Myocyte (in vitro differentiated cells): ENCODE results near the gene NAT16. TPM values are rescaled to one million over a fixed set of nuclear protein-coding genes. Genes with fewer than 3 reads are reported as not detected.
A peak's percentile ranks its signal among the peaks of the same experiment; 100 is the strongest.

Experiments used
- DNase-seq: peaks from one replicate; pipeline ENCODE4 v3.0.0-alpha.2; 2012; ENCODE audit warnings: low read depth
- total RNA-seq: library from RNA; depleted of rRNA; stranded (reverse); fragments of >200 nt; gene quantifications from 2 replicates; pipeline ENCODE4 v1.2.3, GENCODE V29; 2014

The NAT16 gene
- total RNA-seq, 1 donor from 2014 or later, result not detected

DNA sequence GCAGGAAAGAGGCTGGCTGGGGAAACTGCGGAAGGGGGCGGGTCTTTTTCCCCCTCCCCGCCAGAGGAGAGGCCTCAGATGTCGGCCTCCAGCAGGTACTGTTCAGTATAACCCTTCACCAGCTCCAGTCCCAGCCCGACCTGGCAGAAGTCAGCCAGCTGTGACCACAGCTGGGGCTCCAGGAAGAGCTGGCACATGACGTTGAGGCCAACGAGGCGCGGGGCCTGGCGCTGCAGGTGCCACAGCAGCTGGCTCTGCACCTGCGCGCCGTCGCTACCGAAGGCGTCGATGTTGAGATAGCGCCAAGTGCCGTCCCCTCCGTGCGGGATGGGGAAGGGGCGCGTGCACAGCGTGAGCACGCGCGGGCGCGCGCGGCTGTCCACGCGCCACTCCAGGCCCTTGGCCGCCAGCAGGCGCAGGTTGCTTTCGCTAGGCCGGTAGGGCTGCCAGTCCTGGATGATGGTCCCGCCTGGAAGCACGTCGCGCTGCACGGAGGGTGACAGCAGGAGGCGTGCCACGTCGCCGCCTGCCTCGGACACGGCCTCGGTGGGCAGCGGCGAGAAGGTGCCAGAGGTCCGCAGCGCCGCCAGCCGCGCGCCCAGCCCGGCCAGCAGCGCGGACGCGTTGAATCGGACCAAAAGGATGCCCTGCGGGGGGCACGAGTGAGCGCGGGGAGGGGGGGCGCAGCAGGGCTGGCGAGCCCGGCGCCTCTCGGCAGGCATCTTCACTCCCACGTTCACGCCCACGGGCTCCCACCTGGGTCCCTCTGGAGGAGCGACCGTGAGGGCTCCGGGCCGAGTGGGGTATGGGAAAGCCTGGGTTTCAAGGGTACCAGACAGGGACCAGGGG lies 7.9 kb downstream of the NAT16 start:
- DNase-seq, result no peak

DNA sequence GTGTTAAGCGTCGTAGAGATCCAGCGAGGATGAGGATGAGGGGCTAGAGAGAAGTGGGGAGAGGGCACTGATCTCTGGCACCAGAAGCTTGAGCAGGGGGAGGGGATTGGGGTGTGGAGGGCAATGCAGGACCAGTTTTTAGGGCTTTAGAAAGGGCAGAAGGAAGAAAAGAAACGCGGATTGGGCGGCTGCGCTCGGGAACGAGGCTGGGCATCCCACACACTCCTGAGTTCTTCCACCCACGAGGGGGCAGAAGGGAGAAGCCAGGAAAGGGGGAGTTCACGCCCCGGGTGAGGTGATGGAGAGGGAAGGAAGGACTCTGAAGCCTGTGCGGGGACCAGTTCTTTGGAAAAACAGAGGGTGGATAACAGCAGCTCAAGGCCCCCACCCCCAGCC lies 8.7 kb downstream of the NAT16 start:
- DNase-seq, result no peak

DNA sequence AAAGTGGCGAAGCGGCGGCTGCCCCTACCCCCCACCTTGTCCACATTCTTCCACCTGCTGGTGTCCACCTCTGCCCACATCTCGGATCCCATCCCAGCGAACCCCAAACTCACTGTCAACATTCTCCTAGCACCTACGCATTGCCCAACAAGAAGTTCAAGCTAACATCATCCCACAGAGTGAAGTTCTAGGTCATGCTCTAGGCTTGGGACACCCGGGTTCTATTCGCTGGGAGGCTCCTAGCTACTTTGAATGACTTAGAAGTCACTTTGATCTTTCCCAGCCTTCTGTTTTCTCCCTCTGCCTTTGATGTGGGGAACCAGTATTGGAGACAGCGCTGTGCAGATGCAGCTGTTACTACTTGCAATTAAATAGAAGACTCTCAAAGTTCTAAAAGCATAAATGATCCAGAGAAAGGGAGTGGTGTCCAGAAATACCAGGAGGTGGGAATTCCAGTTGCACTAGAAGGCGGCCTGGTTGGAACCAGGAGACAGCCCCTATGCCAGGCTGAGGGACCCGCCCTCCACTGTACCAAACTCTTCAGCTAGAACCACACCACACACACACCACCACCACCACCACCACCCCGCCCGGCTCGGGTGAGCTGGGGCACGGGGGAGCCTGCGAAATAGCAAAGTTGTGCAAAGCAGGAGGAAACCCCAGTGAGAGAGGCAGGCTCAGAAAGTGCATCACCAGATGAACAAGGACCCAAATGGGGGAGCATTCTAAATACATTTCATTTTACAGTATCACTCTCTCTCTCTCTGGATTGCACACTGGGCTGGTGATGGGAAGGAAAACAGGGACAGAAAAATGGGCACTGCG lies 9.3 kb downstream of the NAT16 start:
- peak; percentile 54 for DNase-seq

DNA sequence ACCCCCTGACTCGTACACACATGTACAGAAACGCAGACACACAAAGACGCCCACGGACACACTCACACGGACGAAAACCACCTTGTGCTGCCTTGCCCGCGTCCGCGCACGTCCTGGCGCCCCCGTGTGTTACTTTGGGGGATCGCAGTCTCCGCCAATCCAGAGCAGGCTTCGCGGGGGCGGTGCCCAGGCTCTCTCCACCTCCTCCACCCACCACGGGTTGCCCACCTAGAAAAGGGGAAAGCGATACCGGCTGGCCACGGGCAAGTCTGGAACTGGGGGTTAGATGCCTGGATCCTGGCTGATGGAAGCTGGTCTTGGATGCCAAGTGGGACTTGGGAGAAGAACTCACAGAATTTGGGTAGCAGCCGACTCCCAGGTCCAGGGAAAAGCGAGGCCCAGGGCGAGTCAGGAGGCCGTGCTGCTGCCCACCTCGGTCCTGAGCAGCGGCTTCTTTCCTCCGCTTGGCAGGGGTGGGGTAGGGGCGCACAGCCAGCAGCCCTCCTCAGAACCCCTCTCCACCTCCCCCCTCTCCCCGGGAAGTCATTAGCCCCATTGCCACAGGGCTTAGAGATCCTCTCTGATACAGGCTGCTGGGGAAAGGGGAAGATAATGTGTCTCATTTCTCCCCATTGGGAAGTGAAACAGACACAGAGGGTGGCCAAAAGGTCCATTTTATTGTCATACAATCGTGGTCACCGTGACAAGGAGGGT lies 10.1 kb downstream of the NAT16 start:
- peak; percentile 66 for DNase-seq

DNA sequence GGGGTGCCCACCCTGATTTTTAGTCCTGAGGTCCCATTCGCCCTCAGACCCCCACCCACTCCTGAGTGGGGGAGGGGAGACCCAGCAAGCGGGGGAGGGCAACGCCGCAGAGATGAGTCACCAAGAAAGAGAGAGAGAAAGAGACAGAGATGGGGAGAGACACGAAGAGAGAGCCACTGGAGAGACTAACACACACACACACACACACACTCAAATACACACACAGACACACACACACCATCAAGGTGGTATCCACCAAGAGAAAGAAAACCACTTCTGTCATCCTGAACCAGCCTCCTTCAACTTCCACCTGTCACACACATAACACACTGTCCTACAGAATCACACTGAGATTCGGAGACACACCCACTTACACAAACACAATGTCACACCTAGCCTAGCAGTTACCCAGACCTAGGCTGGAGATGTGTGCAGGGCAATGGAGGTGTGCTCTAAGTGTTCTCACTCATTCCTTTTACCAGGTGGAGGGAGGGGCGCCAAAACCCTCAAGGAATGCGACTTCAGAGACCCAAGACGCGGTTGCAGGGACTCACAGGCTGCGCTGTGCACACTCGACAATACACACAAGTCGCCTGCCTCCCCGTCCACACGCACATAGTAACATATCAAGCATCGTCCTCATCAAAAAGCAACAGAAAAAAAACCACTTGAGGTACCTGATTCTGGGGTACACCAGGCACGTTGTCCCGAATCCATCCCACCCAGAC lies 10.8 kb downstream of the NAT16 start:
- no peak for DNase-seq

DNA sequence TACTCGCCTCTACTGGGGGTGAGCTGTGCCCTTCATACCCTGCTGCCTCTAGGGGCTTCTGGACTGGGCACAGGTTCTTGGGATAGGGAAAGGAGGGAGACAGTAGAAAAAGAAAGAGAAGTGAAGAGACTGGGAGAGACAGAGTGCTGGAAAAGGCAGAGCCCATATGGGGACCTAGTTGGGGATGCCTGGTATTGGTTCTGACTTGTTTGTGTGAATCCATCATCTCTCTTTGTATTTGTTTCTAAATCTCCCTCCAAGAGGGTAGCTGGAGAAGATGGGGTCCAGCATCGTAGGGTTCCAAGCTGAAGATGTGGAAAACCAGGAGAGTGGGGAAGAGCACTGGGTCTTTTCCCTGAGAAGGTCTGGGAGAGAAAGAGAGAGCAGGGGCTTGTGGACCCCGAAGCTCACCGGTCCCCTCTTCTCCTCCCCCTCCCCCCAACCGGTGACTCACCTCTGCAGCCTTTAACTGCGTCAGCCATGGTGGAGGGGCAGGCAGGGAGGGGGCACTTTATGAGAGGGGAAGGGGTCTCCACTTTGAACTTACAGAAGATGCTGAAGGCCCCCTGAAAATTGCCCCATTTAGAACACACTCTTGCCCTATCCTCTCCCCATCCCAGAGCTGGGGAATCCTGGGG lies 11.6 kb downstream of the NAT16 start:
- no peak for DNase-seq

DNA sequence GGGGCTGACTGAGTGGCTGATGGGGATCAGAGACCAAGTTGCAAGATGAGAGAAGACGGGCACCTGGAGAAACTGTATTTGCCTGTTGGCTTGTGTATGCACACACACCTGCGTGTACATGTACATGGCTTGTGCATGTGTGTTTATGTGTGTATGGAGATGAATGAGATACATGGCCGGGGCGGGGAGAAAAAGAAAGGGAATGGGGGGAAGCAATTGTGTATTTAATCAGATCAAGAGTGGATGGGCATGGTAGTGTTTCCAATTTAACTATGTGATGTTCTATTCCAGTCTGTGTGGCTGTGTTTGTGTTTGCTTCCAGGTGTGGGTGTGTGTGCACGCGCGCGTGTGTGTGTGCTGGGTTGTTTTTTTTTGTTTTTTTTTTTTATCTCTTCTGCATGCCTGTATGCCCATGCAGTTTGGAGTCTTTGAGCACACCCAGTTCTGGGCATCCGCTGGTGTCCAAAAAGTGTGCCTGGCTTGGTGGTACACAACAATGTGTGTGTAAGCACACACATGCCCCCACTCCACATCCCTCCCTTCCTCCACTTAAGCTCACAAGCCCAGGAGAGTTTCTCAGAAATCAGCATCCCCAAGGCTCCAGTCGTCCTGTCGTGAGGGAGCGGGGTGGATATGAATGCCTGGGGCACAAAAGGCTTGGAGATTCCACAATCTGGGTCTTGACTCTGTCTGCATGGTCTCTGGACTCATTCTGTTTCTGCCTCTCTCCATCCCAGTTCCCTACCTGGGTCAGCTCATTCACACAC lies 12.3 kb downstream of the NAT16 start:
- DNase-seq, result no peak

DNA sequence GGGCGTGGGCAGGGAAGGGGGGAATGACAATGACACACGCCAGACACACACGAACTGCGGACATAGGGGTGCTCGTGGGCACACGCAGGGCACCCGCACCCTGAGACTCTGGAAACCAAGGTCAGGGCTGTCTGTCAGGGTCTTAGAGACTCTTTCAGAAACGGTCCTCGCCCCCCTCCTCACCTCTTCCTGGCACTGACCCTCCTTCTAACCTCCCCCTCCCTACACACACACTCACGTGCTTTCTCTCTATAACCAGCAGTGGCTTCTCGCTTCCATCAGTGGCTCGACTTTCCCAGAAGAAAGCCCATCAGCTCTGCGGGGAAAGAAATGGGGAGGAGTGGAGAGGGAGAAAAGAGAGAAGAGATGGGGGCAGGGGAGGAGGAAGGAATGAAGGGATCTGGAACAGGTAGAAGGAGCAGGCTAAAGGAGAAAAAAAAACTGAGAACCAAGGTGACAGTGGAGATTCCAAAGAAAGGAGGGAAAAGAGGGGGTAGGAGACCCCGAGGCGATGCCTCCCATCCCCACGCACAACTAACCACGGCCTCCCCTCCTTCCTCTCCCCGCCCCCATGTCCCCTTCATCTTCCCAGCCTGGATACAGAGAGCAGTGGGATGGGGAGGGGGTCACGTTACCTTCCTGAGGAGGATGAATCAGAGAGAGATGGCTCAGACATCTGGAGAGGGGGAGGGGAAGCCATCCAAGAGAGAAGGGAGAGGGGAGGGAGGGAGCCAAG lies 13.0 kb downstream of the NAT16 start:
- DNase-seq, result no peak

DNA sequence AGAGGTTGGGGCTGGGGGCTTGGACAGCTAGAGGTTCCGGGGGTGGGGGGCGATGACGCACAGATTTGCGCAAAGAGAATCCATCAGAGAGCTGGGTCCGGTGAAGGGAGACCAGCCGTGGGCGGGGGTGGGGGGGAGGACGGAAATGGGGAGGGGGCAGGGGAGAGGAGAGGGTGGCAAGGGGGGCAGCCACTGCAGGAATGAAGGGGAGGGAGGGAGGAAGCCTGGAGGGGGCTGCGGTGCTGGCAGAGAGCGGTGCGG lies 13.5 kb downstream of the NAT16 start:
- DNase-seq, result no peak

DNA sequence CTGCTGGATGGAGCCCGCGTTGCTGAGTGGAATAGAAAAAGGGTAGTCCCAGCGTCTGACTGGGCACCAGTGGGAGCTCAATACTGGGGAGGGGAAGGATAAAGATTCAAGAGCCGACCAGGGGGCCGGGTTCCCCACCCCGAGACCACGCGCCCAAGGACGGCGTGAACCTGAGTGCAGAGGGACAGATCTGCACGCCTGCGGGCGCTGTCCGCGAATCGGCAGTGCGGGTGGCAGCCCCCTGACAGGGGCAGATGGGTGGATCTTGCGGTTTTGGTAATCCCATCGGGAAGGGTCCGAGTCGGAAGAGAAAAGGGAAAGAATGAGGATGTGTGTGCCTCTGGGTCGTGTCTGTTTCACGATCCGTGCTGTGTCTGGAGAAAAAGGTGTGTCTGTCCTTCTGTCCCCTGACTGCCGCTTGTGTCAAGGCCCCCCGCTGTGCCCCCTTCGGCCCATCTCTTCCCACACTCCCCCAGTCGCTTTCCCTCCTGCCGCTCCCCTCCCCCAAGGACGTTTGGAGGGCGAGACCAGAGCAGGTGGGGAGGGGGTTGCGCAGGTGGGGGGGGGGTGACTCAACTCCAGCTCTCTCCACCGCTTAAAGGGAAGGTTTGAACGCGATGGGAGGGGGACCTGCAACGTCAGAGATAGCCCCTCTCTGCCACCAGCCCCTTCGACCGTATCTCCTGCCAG lies 14.0 kb downstream of the NAT16 start:
- DNase-seq, result no peak

DNA sequence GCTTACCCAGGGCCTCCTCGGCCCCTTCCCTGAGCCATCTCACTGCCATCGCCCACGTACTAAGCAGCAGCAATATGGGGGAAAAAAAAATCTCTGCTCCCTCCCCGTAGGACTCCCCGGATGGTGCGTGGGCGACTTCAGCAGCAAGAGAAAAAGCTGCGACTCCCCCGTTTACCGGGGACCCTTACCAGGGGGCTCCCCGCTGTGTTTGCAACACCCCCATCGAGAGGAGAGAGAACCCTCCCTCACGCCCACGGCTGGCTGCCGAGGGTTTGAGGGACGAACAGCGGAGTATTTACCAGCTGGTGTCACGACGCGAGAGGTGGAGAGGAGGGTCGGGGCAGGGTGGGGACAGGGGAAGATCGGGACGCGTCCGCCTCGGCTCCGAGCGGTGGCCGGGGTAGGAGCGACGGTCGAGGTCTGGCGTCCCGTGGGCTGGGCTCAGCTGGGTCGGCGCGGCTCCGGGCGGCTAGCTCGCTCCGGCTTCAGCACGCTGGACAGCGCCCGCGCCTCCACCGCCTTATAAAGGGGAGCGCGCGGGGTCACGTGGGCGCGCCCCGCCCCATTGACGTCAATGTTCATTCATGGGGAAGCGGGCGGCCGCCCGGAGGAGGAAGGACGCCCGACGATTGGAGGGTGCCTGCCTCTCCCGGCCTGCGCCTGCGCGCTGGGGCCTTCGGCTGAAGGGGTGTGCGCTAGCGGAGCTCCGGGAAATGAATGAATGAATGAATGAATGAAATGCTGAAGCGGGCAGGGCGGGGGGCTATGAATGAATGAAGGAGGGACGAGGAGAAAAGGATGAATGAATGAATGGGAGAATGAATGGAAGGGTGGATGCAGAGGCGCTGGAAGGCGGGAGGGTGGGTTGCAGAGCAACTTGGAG lies 14.8 kb downstream of the NAT16 start, which contains the start of gene VGF:
TSS of gene VGF (minus strand) at position 495 of the 883 bp plus-strand sequence. CDS start 726 bp downstream, outside the sequence.
- DNase-seq, result peak; percentile 94

DNA sequence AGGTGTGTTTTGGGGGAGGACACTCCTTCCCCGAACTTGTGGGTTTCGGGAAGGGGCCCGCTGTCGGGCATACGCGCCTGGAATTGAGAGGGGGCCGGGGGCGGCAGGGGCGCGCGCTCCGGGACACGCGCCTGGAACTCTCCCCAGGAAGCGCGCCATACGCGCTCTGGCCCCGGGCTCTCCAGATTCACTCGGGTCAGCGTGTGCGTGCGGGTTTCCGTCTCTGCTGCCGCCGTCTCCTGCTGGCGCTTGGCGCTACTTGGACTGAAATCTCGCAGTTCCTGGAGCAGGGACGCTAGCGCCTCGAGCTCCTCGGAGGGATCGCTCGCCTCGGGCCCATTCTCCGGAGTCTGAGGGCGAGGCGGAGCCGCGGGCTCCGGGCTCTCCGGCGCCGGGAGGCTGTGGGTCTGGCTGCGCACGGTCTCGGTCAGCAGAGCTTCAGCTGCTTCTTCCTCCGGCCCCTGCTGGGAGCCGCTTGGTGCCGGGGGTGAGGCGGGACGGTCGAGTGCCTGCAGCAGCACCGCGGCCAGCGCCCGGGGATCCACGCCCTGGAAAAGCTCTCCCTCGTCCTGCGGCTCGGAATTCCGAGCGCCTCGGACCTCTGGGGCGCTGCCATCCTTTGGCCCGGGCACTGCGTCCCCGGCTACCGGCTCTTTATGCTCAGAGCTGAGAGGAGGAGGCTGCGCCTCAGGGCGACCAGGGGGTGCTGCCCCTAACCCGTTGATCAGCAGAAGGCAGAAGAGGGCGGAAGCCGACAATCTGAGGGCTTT lies 15.8 kb downstream of the NAT16 start:
- peak; percentile 88 for DNase-seq

DNA sequence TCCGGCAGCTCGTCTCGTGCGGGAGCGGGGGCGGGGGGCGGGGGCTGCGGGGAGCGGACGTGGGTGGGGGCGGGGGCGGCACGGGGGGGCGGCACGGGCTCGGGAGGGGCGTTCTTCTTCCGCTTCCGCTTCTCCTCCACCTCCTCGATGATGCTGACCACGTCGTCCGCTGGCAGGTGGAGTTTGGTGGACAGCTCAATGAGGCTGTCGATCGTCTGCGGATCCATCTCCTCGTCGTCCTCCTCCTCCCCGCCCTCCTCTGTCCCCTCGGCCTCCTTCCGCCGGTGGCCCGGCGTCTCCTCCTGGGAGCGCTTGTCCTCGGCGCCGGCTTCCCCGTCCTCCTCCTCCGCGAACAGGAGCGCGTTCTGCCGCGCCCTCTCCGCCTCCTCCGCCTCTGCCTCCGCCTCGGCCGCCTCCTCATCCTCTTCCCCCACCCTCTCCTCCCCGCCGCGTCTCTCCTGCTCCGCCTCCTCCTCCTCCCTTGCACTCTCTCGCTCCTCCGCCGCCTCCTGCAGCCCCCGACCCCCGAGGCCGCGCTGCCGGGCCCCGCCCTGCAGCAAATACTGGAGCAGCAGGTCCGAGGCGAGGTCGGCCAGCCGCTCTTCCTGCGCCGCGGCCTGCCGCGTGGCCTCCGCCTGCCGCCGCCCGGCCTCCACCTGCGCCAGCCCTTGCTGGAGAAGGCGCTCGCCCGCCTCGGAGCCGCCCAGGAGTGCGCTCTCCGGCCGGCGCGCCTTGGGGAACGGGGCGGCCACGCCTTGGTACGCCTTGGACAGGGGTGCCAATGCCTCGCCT lies 16.6 kb downstream of the NAT16 start:
- no peak for DNase-seq

DNA sequence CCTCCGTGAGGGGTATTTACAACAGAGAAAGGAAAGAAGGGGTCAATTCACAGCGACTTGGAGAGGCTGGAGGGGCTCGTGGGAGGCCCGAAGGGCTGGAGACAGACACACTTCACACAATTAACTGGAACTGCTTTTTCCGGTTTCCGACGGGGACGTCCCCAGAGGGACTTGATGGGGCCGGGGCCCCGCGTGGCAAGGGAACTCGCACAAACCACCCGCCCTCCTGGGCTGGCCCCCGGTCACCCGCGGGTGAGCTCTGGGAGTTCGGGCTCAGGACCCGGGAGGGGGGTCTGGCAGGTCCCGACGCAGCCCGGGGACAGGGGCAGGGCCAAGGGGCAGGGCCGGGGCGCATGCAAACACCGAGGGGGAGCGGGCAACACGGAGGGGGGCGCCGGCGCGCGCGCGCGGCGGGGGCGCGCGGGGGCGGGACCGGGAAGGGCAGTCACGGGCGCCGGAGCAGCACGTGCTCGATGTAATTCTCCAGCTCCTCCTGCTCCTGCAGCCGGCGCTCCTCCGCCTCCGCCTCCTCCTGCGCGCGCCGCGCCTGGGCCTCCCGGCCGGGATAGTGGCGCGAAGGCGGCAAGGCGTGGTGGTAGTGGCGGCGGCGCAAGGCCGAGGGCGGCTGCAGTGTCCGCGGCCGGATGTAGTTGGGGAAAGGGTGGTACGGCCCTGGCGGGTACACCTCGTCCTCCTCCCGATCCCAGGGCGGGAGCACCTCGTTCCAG lies 17.4 kb downstream of the NAT16 start:
- DNase-seq, result no peak
